Vagina (tissue), 2 donors: ENCODE measurements around the gene TPSG1. TPM values are rescaled to one million over a fixed set of nuclear protein-coding genes. Genes with fewer than 3 reads are reported as not detected.
"Not testable (repeated sequence)": the region's sequence is repeated elsewhere in the genome, so short reads cannot be mapped to it uniquely, and the experiment has no call there.

ENCODE experiments used
- DNase-seq, 2 donors: peaks; one replicate each; pipeline ENCODE4 v3.0.0-alpha.2; 2017; ENCODE audit errors: extremely low spot score in 2 of 2
- H3K27ac ChIP-seq: fragments of 200-600 bp; sonication (generic); one replicate; pipeline ENCODE4 v1.5.1; 2019
- H3K27me3 ChIP-seq: fragments of 200-600 bp; sonication (generic); one replicate; pipeline ENCODE4 v1.5.1; 2019
- H3K36me3 ChIP-seq, 2 donors: fragments of 200-600 bp; sonication (generic); one replicate each; pipeline ENCODE4 v1.5.1; 2017 to 2019
- H3K4me1 ChIP-seq: fragments of 200-600 bp; sonication (generic); one replicate; pipeline ENCODE4 v1.5.1; 2019
- H3K4me3 ChIP-seq, 2 donors: fragments of 200-600 bp; sonication (generic); 1 replicate in 1 of 2; 2 replicates in 1 of 2; pipeline ENCODE4 v1.5.1; 2016 to 2019
- H3K9me3 ChIP-seq: fragments of 200-600 bp; sonication (generic); one replicate; pipeline ENCODE4 v1.5.1; 2019
- CTCF ChIP-seq, 3 experiments: fragments of 450-650 bp in 2 of 3; fragments of 200-600 bp in 1 of 3; sonication (generic) in 1 of 3; IDR thresholded peaks; one replicate each; pipeline ENCODE4 v1.5.1; 2017 to 2019; ENCODE audit warnings: antibody characterized with exemption in 3 of 3, mild to moderate bottlenecking in 2 of 3, moderate library complexity in 2 of 3
- POLR2A ChIP-seq, 2 donors: fragments of 450-650 bp; IDR thresholded peaks; one replicate each; pipeline ENCODE4 v1.6.1; 2017; ENCODE audit warnings: antibody characterized with exemption in 2 of 2, mild to moderate bottlenecking in 2 of 2, moderate library complexity in 2 of 2
- POLR2AphosphoS5 ChIP-seq, 2 donors: sonication (generic); formaldehyde crosslinking; IDR thresholded peaks; one replicate each; pipeline ENCODE4 v1.9.0; 2017; ENCODE audit warnings: antibody characterized with exemption in 2 of 2, mild to moderate bottlenecking in 2 of 2, low read depth in 1 of 2; ENCODE audit not compliant: insufficient read depth in 1 of 2
- intact Hi-C: fragments of 100-400 bp; cut with DNase I; formaldehyde crosslinking; loops from one replicate; pipeline ENCODE4 v1.15.1; 2023
- total RNA-seq: library from RNA; depleted of rRNA; stranded (reverse); fragments of >200 nt; gene quantifications from one replicate; pipeline ENCODE4 v1.2.3, GENCODE V29; 2016

Gene TPSG1
- total RNA-seq, 1 donor from 2014 or later = not detected

- DNase-seq = no peak
- Histone ChIP-seq H3K4me1 (peaks cover 8% of the 10 kb centered on the region), H3K36me3 (no peaks in the 10 kb centered on the region), H3K9me3 (no peaks in the 10 kb centered on the region), H3K27me3 (no peaks in the 10 kb centered on the region), H3K27ac (no peak overlapping the region), H3K4me3 (no peak overlapping the region)
- TF ChIP-seq POLR2AphosphoS5 (IDR thresholded peaks at IDR 0.05; ENCODE audit: insufficient read depth in 1 of 2, low read depth in 1 of 2) (no peak), CTCF (IDR thresholded peaks at IDR 0.05) (no peak), POLR2A (IDR thresholded peaks at IDR 0.05) (no peak)
- intact Hi-C loops = no loop called here
These were observed 46.3 kb upstream of the TPSG1 start for GRCh38 chr16:1271380-1271723.

DNA sequence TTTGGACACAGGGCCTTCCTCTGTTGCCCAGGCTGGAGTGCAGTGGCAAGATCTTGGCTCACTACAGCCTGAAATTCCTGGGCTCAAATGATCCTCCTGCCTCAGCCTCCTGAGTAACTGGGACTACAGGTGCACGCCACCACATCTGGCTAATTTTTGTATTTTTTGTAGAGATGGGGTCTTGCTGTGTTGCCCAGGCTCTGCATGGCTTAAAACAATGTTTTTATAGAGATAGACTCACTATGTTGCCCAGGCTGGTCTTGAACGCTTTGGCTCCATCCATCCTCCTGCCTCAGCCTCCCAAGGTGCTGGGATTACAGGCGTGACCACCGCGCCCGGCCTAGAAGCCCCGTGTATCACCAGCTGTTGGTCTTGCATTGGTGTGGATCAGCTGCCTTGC is 44.4 kb upstream of the TPSG1 start:
- DNase-seq, H3K4me1 ChIP-seq, H3K27me3 ChIP-seq, H3K9me3 ChIP-seq, H3K4me3 ChIP-seq, H3K36me3 ChIP-seq, intact Hi-C loops, H3K27ac ChIP-seq: not testable (repeated sequence)

DNA sequence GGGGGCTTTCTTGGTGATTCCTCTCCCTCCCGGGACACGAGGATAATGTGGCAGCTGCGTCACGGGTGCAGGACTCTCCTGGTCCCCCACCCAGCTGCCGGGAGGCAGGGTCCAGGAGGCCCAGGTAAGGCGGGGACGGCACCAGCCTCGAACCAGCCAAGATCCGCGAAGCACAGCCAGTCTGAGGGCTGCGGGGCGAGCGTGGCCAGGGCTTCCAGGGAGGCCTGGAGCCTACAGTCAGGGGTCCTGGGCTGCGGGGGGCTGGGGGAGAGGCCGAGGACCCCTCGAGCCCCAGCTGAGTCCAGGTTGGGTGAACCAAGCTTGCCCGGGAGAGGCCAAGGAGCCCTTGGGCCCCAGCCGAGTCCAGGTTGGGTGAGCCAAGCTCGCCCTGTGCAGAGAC is 40.8 kb upstream of the TPSG1 start:
- H3K27me3 ChIP-seq = no peaks in the 10 kb centered on the region

DNA sequence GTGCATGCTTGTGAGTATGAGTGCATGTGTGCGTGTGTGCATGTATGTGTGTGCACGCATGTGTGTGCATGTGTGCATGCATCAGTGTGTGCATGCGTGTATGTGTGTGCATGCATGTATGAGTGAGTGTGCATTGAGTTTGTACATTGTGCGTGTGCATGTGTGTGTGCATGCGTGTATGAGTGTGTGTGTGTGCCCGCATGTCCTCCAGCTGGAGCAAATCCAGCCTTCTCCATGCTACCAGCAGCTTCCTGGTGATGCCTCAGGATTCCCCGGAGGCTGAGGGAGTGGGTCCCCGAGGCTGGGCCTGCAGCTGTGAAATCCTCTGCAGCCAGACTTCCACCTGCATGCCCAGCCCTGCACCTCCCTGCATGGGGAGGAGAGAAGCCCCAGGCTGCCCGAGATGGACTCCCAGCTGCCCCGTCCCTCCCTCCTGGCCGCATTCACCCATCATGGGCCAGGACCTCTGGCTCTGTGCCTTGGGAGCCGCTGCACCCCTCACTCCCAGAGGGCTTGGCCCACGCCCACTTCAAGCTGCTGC is 40.1 kb upstream of the TPSG1 start:
- Histone ChIP-seq H3K27ac (no peak overlapping the region), H3K9me3 (no peaks in the 10 kb centered on the region), H3K36me3 (no peaks in the 10 kb centered on the region), H3K27me3 (no peaks in the 10 kb centered on the region), H3K4me1 (no peaks in the 10 kb centered on the region), H3K4me3 (no peak overlapping the region)
- no peak for DNase-seq
- TF ChIP-seq POLR2A (IDR thresholded peaks at IDR 0.05) (no peak), CTCF (IDR thresholded peaks at IDR 0.05) (no peak), POLR2AphosphoS5 (IDR thresholded peaks at IDR 0.05; ENCODE audit: insufficient read depth in 1 of 2, low read depth in 1 of 2) (no peak)
- intact Hi-C loops = no loop called here

More for the DNA sequence above, 40.8 kb upstream of the TPSG1 start:
- no peak overlapping the region for H3K27ac ChIP-seq
- no peak overlapping the region for H3K4me3 ChIP-seq
- no peak for DNase-seq
- H3K4me1 ChIP-seq = no peaks in the 10 kb centered on the region
- intact Hi-C loops = no loop called here
- H3K9me3 ChIP-seq = no peaks in the 10 kb centered on the region
- no peaks in the 10 kb centered on the region for H3K36me3 ChIP-seq
- no peak for TF ChIP-seq CTCF (IDR thresholded peaks at IDR 0.05)

DNA sequence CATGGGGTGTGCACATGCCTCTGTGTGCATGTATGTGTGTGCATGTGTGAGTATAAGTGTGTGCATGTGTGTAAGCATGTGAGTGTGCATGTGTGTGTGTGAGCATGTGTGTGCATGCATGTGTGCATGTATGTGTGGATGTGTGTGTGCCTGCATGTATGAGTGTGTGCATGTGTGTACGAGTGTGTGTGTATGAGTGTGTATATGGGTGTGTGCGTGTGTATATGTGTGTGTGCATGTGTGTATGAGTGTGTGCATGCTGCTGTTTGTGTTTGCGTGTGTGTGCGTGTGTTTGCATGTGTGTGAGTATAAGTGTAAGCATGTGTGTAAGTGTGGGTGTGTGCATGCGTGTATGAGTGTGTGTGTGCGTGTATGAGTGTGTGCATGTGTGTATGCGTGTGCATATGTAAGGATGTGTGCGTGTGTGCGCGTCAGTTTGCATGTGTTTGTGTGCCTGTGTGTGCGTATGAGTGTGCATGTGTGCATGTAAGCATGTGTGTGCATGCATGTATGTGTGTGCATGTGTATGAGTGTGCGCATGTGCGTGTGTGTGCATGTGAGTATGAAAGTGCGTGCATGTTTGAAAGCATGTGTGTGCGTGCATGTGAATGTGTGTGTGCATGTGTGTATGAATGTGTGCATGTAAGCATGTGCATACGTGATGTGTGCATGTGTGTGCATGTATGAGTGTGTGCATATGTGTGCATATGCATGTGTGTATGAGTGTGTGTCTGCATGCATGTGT is 39.4 kb upstream of the TPSG1 start:
- Histone ChIP-seq H3K27me3 (no peaks in the 10 kb centered on the region), H3K27ac (no peak overlapping the region), H3K36me3 (no peaks in the 10 kb centered on the region), H3K9me3 (no peaks in the 10 kb centered on the region), H3K4me3 (no peak overlapping the region), H3K4me1 (no peaks in the 10 kb centered on the region)
- TF ChIP-seq CTCF (IDR thresholded peaks at IDR 0.05) (no peak), POLR2A (IDR thresholded peaks at IDR 0.05) (no peak), POLR2AphosphoS5 (IDR thresholded peaks at IDR 0.05; ENCODE audit: insufficient read depth in 1 of 2, low read depth in 1 of 2) (no peak)
- DNase-seq = no peak
- intact Hi-C loops = no loop called here
